Stimulated activated CD4-positive, alpha-beta T cell treated with anti-CD3 and anti-CD28 coated beads, Interleukin-2, amount 100 ng/mL, for 4 hours (primary cell): ENCODE measurements around the gene LRRC59.
A peak's percentile ranks its signal among the peaks of the same experiment; 100 is the strongest.

Experiments used
- DNase-seq: peaks from one replicate; pipeline ENCODE4 v3.0.0-alpha.2; 2020; ENCODE audit warnings: low read depth

The LRRC59 gene

GRCh38 chr17:50361561-50362480, 35.5 kb downstream of the LRRC59 start:
- DNase-seq = peak; percentile 43

GRCh38 chr17:50360486-50361115, 36.7 kb downstream of the LRRC59 start:
- DNase-seq = no peak

- DNase-seq = no peak
Observed at GRCh38 chr17:50359998-50360461, 37.3 kb downstream of the LRRC59 start.

GRCh38 chr17:50359005-50359699, 38.2 kb downstream of the LRRC59 start:
- no peak for DNase-seq

- no peak for DNase-seq
Observed at GRCh38 chr17:50358177-50358576, 39.1 kb downstream of the LRRC59 start.

GRCh38 chr17:50356892-50357510, 40.3 kb downstream of the LRRC59 start:
- DNase-seq = no peak

GRCh38 chr17:50356418-50356817, 40.9 kb downstream of the LRRC59 start:
- DNase-seq = no peak

- no peak for DNase-seq
Observed at GRCh38 chr17:50355701-50356341, 41.5 kb downstream of the LRRC59 start.

GRCh38 chr17:50355336-50355700, 42.0 kb downstream of the LRRC59 start:
- no peak for DNase-seq

GRCh38 chr17:50354776-50355175, 42.5 kb downstream of the LRRC59 start:
- DNase-seq = no peak

- DNase-seq = no peak
Observed at GRCh38 chr17:50354198-50354597, 43.1 kb downstream of the LRRC59 start.

- DNase-seq = no peak
Observed at GRCh38 chr17:50353600-50354195, 43.6 kb downstream of the LRRC59 start.

- DNase-seq = no peak
Observed at GRCh38 chr17:50352693-50353599, 44.4 kb downstream of the LRRC59 start.

- DNase-seq = no peak
Observed at GRCh38 chr17:50352072-50352692, 45.1 kb downstream of the LRRC59 start.

- DNase-seq = no peak
Observed at GRCh38 chr17:50350733-50351132, 46.6 kb downstream of the LRRC59 start.

- no peak for DNase-seq
Observed at GRCh38 chr17:50349243-50349600, 48.1 kb downstream of the LRRC59 start.

- no peak for DNase-seq
Observed at GRCh38 chr17:50348522-50349242, 48.6 kb downstream of the LRRC59 start.

- no peak for DNase-seq
Observed at GRCh38 chr17:50347894-50348291, 49.4 kb downstream of the LRRC59 start.
